ENCODE measurements around the gene PRKCI.

- TF ChIP-seq CTCF (IDR thresholded peaks at IDR 0.05; ENCODE audit: low read depth, low read length, missing input control) = no peak
- TF ChIP-seq FOXA2 (IDR thresholded peaks at IDR 0.05) = no peak
- no peak for TF ChIP-seq RAD21 (IDR thresholded peaks at IDR 0.05)
- TF ChIP-seq MAX (IDR thresholded peaks at IDR 0.05) = no peak
- no peak for TF ChIP-seq HNF4A (conservative IDR thresholded peaks at IDR 0.05)
- no peak for TF ChIP-seq SP1 (IDR thresholded peaks at IDR 0.05)
- no peak for TF ChIP-seq ATF3 (IDR thresholded peaks at IDR 0.05)
- TF ChIP-seq FOXA1 (IDR thresholded peaks at IDR 0.05) = no peak
Observed at GRCh38 chr3:170321321-170322034, 99.3 kb downstream of the PRKCI start.
